NCI-H1436 (cell line): ENCODE measurements around the gene NACC2.
"Not testable (repeated sequence)": the region's sequence is repeated elsewhere in the genome, so short reads cannot be mapped to it uniquely, and the experiment has no call there.

Experiments
- DNase-seq: peaks from one replicate; lab custom pipeline; 2025; lab: John Stamatoyannopoulos, UW

Gene NACC2

DNA sequence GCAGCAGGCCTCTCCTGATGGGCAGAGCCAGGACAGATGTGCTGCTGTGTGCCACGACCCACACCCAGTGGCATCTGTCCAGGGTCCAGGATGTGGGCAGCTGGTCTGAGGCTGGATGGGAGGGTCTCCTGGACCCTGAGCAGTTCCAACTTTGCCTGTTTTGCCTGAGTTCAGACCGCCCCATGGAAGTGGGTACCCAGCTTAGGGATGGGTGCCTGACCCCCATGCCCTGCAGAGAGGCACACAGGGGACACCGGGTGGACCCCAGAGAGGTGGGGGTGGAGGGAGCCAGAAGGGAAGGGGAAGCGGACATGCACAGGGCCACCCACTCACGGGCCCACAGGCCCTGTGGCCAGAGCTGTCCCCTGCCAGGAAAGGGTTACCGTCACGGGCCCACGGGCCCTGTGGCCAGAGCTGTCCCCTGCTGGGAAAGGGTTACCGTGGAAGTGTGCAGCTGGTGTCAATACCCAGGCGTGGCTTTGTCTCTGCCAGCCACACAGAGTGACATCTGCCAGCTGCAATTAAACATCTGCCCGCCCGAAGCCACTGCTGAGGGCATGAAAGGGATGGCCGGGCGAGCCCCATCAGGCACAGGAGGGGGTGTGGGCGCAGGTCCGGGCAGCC is 50.0 kb downstream of the NACC2 start:
- no peak for DNase-seq

DNA sequence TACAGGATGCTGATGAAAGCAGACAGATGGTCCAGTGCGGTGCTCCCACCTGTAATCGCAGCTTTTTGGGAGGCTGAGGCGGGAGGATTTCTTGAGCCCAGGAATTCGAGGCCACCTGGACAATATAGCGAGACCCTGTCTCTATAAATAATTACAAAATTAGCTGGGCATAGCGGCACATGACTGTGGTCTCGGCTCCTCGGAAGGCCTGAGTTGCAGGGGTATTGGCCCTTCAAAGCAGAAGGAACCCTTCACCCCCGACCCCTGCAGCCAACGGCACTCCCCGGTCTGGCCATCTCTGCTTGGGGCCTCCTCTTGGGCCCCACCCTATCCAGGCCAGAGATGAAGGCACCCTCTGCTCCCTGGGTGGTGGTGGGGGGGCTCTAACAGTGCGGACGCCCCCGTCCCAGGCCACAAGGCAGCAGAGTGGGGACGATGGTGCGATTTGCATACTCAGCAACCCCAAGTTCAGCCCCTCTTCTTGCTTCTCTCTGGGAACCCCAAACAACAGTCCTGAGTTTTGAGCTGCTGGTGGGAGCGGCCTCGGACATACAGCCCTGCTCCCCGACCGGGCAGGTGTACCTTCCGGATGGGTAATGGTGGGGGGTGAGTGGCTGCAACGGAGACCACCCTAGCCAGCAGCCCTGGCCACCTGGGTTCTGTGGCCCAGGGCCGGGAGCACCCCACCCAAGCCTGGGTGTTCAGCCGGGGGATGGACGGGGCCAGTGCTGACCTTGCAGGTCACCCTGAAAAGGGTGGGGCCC is 50.7 kb downstream of the NACC2 start:
- DNase-seq: no peak

- DNase-seq: no peak
Observed at GRCh38 chr9:136043441-136043991, 51.6 kb downstream of the NACC2 start.

DNA sequence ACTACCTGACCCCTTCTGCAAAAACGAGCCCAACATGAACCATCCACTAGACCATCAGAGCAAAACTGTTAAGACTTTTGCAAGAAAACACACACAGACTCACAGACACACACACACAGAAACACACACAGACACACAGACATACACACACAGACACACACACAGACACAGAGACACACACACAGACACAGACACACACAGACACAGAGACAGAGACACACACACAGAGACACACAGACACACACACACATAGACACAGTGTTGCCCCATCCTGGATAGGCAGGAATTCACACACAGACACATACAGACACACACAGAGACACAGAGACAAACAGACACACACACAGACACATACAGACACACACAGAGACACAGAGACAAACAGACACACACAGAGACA is 52.5 kb downstream of the NACC2 start:
- no peak for DNase-seq

- not testable (repeated sequence) for DNase-seq
Observed at GRCh38 chr9:136040848-136041247, 54.2 kb downstream of the NACC2 start.

- DNase-seq: no peak
Observed at GRCh38 chr9:136039488-136039887, 55.6 kb downstream of the NACC2 start.

DNA sequence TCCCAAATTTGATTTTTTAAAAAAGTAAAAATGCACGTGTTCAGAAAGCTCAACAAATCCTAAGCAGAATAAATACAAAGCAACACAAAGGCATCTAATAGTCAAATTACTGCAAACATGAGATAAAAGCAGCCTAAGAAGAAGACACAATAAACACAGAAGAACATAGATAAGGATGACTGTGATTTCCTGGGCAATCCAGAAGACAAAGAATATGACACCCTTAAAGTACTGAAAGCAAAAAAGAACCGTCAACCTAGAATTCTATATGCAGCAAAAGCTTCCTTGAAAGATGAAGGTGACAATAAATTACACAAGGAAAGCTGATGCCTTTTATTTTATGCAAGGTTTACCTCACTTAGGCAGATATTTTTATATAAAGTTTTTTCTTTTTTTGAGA is 58.2 kb downstream of the NACC2 start:
- DNase-seq: no peak

DNA sequence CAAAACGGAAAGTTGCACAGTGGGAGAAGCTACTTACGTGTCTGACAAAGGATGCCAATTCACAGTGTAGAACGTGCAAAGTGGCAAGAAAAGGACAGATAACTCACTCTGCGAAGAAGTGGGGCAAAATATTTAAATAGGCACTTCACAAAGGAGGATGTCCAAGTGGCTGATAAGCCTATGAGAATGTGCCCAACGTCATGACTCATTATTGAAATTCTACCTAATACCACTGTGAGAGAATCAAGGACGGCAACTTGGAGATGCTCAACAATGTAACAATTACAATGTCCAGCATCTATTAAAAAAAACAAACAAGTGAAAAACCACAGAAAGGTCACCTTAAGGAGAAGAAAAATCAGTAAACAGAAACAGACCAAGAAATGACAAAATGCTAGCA is 59.0 kb downstream of the NACC2 start:
- no peak for DNase-seq

GRCh38 chr9:136031741-136032730 is 63.1 kb downstream of the NACC2 start:
- no peak for DNase-seq

DNA sequence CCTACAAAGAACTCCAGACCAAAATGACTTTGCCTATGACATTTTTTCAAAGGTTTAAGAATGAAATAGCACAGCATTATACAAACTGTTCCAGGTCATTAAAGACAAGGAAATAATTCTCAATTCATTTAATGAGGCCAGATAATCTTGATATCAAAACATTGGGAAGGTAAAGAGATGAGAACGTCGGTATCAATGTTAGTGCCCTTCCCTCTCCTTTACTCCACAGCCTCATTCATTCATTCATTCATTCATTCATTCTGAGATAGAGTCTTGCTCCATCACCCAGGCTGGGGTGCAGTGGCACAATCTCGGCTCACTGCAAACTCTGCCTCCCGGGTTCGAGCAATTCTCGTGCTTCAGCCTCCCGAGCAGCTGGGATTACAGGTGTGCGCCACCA is 64.0 kb downstream of the NACC2 start:
- DNase-seq: no peak

DNA sequence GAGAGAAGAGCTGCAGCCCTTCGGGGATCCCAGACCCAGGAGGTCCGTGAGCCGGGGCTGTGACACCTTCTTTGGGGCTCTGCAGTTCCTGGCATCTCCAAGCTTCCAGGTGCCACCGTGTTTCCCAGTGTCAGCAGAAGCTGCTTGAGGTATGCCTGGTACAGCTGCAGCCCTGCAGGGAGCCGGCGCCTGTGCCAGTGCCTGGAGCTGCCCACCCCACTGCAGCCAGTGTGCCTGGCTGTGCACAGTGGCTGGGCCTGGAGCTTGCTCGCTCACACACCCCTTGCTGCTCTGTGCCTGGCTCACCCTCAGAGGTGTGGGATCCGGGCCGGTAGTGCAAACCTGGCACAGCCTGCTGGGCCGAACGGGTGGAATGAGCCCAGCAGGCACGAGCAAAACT is 65.5 kb downstream of the NACC2 start:
- no peak for DNase-seq

DNA sequence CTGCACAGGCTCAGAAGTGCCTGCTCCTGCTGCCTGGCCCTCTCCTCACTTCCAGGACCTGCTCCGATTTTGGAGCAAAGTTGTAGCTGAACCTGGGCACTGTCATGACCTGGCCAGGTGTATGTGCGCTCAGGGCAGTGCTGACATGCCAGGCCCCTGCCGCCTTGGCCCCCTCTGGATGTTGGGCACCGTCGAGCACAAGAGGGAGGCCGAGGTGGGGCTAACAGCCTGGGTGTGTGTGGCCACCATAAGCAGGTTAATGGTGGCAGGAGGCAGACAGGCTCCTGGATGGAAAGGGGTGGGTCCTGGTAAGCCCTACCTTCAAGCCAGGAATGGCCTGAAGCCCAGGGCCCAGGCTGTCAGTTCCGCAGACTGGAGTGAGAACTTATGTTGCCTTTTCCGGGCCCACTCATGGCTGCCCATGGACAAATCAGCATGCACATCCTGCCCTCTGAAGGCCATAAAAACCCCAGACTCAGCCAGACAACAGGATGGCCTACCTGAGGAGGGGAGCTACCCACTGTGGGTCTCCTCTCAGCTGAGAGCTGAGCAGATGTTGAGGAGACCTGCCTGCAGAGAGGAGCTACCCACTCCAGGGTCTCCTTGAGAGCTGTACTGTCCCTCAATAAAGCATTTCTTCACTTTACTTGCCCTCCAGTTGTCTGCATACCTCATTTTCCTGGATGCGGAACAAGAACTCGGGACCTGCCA is 66.2 kb downstream of the NACC2 start:
- DNase-seq: no peak

DNA sequence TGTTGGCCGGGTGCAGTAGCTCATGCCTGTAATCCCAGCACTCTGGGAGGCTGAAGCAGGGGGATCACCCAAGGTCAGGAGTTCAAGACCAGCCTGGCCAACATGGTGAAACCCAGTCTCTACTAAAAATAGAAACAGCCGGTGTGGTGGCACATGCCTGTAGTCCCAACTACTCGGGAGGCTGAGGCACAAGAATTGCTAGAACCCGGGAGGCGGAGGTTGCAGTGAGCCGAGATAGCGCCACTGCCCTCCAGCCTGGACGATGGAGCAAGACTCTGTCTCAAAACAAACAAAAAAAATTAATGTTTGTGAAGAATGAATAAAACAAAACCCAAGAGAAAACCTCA is 68.2 kb downstream of the NACC2 start:
- DNase-seq: not testable (repeated sequence)

DNA sequence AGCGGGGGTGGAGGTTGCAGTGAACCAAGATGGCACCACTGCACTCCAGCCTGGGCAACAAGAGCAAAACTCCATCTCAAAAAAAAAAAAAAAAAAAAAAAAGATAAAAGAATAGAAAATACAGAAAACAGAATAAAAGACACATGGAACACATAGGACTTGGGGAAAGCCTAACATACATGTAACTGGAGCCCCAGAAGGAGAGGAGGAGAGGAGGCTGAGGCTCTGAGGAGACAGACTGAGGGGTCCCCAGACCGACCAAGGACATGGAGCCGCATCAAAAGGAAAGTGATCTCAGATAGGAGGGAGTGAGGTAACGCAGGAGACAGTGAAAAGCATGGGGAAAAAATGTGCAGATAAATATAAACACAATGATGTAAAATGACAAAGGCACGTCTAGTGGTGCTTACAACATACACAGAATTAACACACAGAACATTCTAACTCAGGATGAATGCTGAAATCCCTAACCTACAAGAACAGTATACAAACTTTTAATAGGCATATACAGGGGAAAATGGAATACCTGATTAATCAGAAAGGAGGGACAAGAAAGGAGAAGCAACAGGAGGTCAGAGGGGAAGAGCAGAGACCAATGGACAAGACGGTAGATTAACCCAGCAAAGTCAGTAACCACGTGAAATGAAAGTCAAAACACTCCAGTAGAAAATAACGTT is 68.7 kb downstream of the NACC2 start:
- DNase-seq: no peak

DNA sequence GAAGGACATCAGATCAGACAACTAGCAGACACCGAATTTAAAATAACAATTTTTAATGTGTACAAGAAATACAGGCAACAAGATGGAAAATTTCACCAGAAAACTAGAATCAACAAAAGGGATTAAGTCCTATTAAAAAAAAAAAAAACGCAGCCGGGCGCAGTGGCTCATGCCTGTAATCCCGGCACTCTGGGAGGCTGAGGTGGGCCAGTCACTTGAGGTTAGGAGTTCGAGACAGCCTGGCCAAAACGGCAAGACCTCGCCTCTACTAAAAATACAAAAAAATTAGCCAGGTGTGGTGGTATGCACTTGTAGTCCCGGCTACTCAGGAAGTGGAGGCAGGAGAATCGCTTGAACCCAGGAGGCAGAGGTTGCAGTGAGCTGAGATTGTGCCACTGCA is 69.6 kb downstream of the NACC2 start:
- no peak for DNase-seq

- DNase-seq: no peak
Observed at GRCh38 chr9:136024696-136025316, 70.3 kb downstream of the NACC2 start.

GRCh38 chr9:136024286-136024685 is 70.8 kb downstream of the NACC2 start:
- no peak for DNase-seq

GRCh38 chr9:136023410-136024225 is 71.5 kb downstream of the NACC2 start:
- DNase-seq: no peak

DNA sequence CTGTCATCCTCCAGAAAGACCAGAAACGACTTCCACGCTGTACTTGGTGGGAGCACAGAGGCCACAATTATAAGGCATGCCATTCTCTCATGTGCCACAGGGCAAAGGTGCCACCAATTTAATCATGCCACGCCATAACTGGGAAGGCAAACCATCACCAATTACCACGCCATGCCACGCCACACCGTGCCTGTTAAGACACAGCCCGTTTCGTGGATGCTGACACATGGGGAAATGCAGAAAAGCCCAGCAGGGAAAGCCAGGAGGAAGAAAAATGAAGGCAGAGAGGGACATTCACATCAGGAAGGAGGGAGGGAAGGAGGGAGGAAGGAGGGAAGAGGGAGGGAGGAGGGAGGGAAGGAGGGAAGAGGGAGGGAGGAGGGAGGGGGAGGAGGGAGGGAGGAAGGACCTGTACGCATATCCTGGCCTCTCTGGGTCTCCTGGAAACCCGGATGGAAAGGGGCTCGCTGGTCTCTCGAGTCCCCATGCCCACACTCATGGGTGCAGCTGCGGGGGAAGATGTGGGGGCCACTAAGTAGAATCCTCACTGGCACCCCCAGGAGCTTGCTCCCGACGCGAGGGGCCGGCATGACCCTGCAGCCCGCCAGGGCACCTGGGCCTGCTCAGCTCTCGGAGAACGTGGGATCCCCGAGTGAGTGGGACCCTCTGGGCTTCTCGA is 72.2 kb downstream of the NACC2 start:
- no peak for DNase-seq
